ENCODE results near the gene CALML5. TPM values are rescaled to one million over a fixed set of nuclear protein-coding genes. Genes with fewer than 3 reads are reported as not detected.

CALML5 gene
- polyA plus RNA-seq, 1 donor from 2014 or later: not detected

DNA sequence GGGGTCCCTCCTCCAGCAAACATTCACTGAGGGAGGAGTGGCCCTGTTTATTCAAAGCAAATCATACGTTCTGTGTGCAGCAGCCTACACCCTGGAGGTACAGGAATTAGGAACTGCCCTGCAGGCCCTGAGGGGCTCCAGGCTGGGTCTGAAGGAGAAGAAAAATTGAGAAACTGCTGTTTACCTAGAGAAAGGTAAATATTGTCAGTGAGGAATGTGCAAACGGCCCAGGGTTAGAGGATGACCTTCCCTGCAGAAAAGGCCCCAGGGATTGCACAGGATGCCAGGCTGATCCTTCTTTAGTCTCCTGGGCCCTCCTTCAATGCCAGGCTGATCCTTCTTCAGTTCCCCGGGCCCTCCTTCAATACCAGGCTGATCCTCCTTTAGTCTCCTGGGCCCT, 5.7 kb downstream of the CALML5 start:
- no peaks in the 10 kb centered on the region for H3K9me2 ChIP-seq (ENCODE audit: insufficient read depth, low read length)
- no peak overlapping the region for H3K27ac ChIP-seq (ENCODE audit: low read length)
- H3K4me3 ChIP-seq (ENCODE audit: low read length): no peak overlapping the region
- H3K36me3 ChIP-seq (ENCODE audit: insufficient read depth, low read length): no peaks in the 10 kb centered on the region
- H4K20me1 ChIP-seq (ENCODE audit: insufficient read depth): no peaks in the 10 kb centered on the region
- H3K9ac ChIP-seq (ENCODE audit: low read length): no peak overlapping the region
- no peak overlapping the region for H2AFZ ChIP-seq (ENCODE audit: low read depth, low read length)
- no peak overlapping the region for H3K4me2 ChIP-seq (ENCODE audit: low read length)
- TF ChIP-seq EZH2 (IDR thresholded peaks at IDR 0.05; ENCODE audit: borderline replicate concordance, insufficient read depth, low read length, poor library complexity, severe bottlenecking) (no peak), MXI1 (conservative IDR thresholded peaks at IDR 0.05; ENCODE audit: poor library complexity, severe bottlenecking) (no peak)
- TF ChIP-seq, protein P1, sequence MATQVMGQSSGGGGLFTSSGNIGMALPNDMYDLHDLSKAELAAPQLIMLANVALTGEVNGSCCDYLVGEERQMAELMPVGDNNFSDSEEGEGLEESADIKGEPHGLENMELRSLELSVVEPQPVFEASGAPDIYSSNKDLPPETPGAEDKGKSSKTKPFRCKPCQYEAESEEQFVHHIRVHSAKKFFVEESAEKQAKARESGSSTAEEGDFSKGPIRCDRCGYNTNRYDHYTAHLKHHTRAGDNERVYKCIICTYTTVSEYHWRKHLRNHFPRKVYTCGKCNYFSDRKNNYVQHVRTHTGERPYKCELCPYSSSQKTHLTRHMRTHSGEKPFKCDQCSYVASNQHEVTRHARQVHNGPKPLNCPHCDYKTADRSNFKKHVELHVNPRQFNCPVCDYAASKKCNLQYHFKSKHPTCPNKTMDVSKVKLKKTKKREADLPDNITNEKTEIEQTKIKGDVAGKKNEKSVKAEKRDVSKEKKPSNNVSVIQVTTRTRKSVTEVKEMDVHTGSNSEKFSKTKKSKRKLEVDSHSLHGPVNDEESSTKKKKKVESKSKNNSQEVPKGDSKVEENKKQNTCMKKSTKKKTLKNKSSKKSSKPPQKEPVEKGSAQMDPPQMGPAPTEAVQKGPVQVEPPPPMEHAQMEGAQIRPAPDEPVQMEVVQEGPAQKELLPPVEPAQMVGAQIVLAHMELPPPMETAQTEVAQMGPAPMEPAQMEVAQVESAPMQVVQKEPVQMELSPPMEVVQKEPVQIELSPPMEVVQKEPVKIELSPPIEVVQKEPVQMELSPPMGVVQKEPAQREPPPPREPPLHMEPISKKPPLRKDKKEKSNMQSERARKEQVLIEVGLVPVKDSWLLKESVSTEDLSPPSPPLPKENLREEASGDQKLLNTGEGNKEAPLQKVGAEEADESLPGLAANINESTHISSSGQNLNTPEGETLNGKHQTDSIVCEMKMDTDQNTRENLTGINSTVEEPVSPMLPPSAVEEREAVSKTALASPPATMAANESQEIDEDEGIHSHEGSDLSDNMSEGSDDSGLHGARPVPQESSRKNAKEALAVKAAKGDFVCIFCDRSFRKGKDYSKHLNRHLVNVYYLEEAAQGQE (IDR thresholded peaks at IDR 0.05; ENCODE audit: borderline replicate concordance): no peak
- no peaks in the 10 kb centered on the region for H3K79me2 ChIP-seq (replicated peaks; ENCODE audit: insufficient read depth, low read length)
- no peaks in the 10 kb centered on the region for H3K9me3 ChIP-seq (ENCODE audit: low read length)
- no peaks in the 10 kb centered on the region for H3F3A ChIP-seq (ENCODE audit: insufficient read depth, low read length, poor library complexity, severe bottlenecking)
- no peaks in the 10 kb centered on the region for H3K27me3 ChIP-seq (ENCODE audit: insufficient read depth, low read depth, low read length)

DNA sequence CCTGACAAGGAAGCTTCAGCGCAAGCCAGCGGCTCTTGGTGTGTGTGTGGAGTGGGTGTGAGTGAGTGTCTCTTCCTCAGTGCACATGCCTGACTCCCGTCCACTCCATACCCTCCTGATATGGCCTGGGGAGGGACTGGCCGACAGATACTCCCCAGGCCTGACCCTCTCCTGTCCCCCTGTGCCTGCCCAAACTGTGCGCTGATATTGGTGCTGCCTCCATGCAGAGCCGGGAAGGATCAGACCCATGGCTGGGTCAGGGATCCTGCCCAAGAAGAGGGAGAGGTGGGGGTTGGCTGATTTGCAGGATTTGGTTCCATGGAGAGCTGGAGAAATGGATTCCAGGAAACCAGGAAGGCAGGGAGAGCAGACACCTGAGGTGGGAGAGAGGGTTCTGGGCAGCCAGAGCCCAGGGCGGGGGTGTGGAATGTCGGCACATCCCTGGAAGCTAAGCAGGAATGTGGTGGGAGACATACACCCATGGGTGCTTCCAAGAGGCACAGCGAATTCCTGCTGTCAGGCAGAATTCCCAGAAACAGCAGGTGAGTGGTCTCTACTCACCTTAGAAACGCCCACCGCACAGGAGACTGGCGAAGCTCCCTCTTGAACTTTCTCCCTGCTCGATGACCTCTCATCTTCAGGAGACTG, 6.3 kb downstream of the CALML5 start:
- H3K4me3 ChIP-seq (ENCODE audit: low read length): no peak overlapping the region
- no peaks in the 10 kb centered on the region for H3K36me3 ChIP-seq (ENCODE audit: insufficient read depth, low read length)
- H3K4me2 ChIP-seq (ENCODE audit: low read length): no peak overlapping the region
- H3K9me3 ChIP-seq (ENCODE audit: low read length): no peaks in the 10 kb centered on the region
- H3K27ac ChIP-seq (ENCODE audit: low read length): no peak overlapping the region
- no peaks in the 10 kb centered on the region for H3K79me2 ChIP-seq (replicated peaks; ENCODE audit: insufficient read depth, low read length)
- no peaks in the 10 kb centered on the region for H3K9me2 ChIP-seq (ENCODE audit: insufficient read depth, low read length)
- no peak overlapping the region for H2AFZ ChIP-seq (ENCODE audit: low read depth, low read length)
- no peak overlapping the region for H3K9ac ChIP-seq (ENCODE audit: low read length)
- no peak for TF ChIP-seq TAF1 (IDR thresholded peaks at IDR 0.05; ENCODE audit: low read depth)
- TF ChIP-seq SMC3 (conservative IDR thresholded peaks at IDR 0.05; ENCODE audit: poor library complexity): no peak
- TF ChIP-seq MXI1 (conservative IDR thresholded peaks at IDR 0.05; ENCODE audit: poor library complexity, severe bottlenecking): no peak
- no peaks in the 10 kb centered on the region for H3F3A ChIP-seq (ENCODE audit: insufficient read depth, low read length, poor library complexity, severe bottlenecking)
- no peaks in the 10 kb centered on the region for H3K27me3 ChIP-seq (ENCODE audit: insufficient read depth, low read depth, low read length)
- H4K20me1 ChIP-seq (ENCODE audit: insufficient read depth): no peaks in the 10 kb centered on the region

DNA sequence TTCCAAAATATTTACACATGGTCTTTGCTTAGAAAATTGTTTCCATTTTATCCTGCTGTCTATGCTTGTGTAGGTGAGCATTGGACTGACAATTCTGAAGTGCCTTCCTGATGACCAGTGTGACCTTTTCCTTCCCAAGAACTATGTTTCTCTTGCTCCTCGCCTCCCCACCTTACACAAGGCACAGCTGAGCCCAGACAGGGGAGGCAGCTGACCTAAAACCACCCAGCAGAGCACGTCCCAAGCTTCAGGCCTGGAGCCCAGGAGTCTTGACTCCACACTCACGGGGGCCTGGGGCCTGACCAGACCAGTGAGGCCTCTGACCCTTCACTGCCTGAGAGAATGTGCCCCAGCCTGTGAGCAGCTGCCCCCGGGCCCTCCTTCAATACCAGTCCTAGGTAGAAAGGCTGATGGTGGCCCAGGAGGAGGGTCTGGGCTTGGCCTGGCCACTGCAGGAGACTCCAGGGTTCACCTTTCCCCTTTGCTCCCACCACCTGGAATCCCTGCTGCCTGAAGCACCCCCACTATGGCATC, 7.0 kb downstream of the CALML5 start:
- no peak overlapping the region for H3K4me2 ChIP-seq (ENCODE audit: low read length)
- no peak for TF ChIP-seq SMC3 (conservative IDR thresholded peaks at IDR 0.05; ENCODE audit: poor library complexity)
- TF ChIP-seq POLR2AphosphoS5 (IDR thresholded peaks at IDR 0.05): no peak
- TF ChIP-seq MXI1 (conservative IDR thresholded peaks at IDR 0.05; ENCODE audit: poor library complexity, severe bottlenecking): no peak
- TF ChIP-seq, protein P1 (IDR thresholded peaks at IDR 0.05; ENCODE audit: borderline replicate concordance): no peak
- TF ChIP-seq, protein P2, sequence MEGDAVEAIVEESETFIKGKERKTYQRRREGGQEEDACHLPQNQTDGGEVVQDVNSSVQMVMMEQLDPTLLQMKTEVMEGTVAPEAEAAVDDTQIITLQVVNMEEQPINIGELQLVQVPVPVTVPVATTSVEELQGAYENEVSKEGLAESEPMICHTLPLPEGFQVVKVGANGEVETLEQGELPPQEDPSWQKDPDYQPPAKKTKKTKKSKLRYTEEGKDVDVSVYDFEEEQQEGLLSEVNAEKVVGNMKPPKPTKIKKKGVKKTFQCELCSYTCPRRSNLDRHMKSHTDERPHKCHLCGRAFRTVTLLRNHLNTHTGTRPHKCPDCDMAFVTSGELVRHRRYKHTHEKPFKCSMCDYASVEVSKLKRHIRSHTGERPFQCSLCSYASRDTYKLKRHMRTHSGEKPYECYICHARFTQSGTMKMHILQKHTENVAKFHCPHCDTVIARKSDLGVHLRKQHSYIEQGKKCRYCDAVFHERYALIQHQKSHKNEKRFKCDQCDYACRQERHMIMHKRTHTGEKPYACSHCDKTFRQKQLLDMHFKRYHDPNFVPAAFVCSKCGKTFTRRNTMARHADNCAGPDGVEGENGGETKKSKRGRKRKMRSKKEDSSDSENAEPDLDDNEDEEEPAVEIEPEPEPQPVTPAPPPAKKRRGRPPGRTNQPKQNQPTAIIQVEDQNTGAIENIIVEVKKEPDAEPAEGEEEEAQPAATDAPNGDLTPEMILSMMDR (IDR thresholded peaks at IDR 0.05; ENCODE audit: poor library complexity, severe bottlenecking): no peak
- TF ChIP-seq TAF1 (IDR thresholded peaks at IDR 0.05; ENCODE audit: low read depth): no peak
- TF ChIP-seq EZH2 (IDR thresholded peaks at IDR 0.05; ENCODE audit: borderline replicate concordance, insufficient read depth, low read length, poor library complexity, severe bottlenecking): no peak
- TF ChIP-seq RAD21 (conservative IDR thresholded peaks at IDR 0.05): no peak
- no peak for TF ChIP-seq EP300 (conservative IDR thresholded peaks at IDR 0.05; ENCODE audit: poor library complexity, severe bottlenecking)

More for the DNA sequence above, 7.0 kb downstream of the CALML5 start:
- H3K27ac ChIP-seq (ENCODE audit: low read length): no peak overlapping the region
- H3K9ac ChIP-seq (ENCODE audit: low read length): no peak overlapping the region
- no peak overlapping the region for H3K4me3 ChIP-seq (ENCODE audit: low read length)
- H3F3A ChIP-seq (ENCODE audit: insufficient read depth, low read length, poor library complexity, severe bottlenecking): no peaks in the 10 kb centered on the region
- H3K79me2 ChIP-seq (replicated peaks; ENCODE audit: insufficient read depth, low read length): no peaks in the 10 kb centered on the region
- no peak overlapping the region for H2AFZ ChIP-seq (ENCODE audit: low read depth, low read length)
- no peaks in the 10 kb centered on the region for H3K9me3 ChIP-seq (ENCODE audit: low read length)
- H3K36me3 ChIP-seq (ENCODE audit: insufficient read depth, low read length): no peaks in the 10 kb centered on the region
- no peaks in the 10 kb centered on the region for H3K9me2 ChIP-seq (ENCODE audit: insufficient read depth, low read length)
- H3K27me3 ChIP-seq (ENCODE audit: insufficient read depth, low read depth, low read length): no peaks in the 10 kb centered on the region
- H4K20me1 ChIP-seq (ENCODE audit: insufficient read depth): no peaks in the 10 kb centered on the region

Data from neural cell (in vitro differentiated cells).